SK-MEL-5 (cell line): ENCODE measurements around the gene SPSB3. TPM values are rescaled to one million over a fixed set of nuclear protein-coding genes. Genes with fewer than 3 reads are reported as not detected.

Source experiments
- DNase-seq: peaks from one replicate; pipeline ENCODE4 v3.0.0-alpha.2; 2016; ENCODE audit warnings: low read depth, low spot score
- in situ Hi-C: cut with HindIII; loops from 2 replicates; pipeline ENCODE4 v1.10.0; 2016; ENCODE audit warnings: low sequenced_read_pairs, high pct_unique_total_duplicates, low pct_unique_long_range_greater_than_20kb
- total RNA-seq: library from RNA; depleted of rRNA; stranded (reverse); fragments of >200 nt; shearing (Covaris generic); gene quantifications from 2 replicates; pipeline ENCODE4 v1.2.3, GENCODE V29; 2014

SPSB3 gene
- total RNA-seq, 1 experiment from 2014 or later, result 13.1 TPM

DNA sequence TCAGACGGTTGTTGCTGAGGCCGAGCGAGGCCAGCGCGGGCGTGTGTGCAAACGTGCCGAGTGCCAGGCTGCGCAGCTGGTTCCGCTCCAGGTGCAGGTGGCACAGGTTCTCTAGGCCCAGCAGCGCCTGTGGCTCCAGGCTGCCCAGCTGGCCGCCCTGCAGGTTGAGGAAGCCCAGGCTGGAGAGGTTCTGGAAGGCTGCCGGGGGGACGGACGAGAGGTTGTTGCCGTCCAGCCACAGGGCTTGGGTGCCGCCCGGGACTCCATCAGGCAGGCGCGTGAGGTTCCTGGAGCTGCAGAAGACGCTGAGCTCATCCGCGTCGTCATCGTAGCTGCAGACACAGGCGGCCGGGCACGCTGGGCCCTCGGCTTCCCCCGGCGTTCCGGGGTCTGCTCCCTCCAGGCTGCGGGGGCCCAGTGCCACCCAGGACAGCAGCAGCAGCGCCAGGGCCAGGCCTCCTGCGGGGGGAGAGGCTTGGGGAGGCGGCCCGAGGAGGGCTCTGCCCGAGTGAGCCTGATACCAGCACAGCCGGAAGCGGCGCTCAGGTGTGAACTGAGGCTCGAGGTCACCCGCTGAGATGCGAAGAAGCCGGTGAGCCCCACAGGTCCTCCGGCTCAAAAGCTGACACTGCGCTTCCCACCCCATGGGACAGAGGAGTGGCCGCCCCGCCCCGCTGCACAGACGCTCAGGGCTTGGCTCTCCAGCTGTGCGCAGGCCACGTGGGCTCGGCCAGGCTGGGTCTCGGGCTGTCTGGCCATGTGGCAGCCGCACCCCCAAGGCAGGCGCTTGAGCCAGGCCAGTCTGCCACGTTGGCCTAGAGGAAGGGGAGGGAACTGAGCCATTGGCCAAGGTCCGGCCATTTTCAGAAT, 9.8 kb upstream of the SPSB3 start:
- in situ Hi-C loops, result no loop called here
- DNase-seq, result no peak

DNA sequence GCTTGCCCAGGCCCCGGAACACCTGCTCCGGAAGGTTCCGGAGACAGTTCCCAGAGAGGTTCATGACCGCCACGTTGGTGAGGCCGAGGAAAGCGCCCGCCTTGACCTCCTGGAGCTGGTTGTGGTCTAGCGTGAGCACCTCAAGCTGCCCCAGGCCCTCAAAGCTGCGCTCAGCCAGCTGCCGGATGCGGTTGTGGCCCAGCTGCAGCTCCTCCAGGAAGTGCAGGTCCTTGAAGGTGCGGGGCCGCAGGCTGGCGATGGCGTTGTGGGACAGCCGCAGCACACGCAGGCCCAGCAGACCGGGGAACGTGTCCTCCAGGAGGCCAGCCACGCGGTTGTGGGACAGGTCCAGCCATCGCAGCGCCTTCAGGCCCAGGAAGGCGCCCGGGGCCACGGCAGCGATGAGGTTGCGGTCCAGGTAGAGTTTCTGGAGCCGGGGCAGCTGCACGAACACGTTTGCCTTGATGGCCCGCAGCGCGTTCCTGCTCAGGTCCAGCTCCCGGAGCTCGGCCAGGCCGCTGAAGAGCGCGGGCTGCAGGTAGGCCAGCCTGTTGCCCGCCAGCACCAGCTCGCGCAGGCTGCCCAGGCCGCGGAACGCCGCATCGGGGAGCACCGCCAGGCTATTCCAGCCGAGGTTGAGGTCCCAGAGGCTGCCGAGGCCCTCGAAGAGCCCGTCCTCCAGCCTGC, 9.0 kb upstream of the SPSB3 start:
- in situ Hi-C loops, result no loop called here
- DNase-seq, result no peak

DNA sequence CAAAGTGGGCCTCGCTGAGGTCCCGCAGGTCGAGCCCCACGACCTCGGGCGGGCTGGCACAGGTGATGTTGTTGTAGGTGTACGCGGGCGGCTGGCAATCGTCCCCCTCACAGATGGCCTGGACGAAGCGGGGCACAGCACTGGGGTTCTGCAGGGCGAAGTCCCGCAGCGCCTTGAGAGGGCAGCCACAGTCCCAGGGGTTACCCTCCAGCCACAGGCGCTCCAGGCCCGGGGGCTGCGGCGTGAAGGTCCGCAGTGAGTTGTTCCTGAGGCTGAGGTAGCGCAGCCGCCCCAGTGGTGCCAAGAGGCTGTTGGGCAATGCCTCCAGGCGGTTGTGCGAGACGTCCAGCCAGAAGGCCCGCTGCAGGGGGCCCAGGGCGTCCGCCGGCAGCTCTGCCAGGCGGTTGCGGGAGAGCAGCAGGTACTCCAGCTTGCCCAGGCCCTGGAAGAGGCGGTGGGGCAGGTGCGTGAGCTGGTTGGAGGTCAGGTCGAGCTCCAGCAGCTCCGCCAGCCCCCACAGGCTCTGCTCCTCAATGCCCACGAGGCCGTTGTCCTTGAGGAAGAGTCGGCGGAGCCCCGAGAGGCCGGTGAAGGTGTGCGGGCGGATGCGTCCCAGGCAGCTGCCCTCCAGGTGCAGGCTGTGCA, 8.4 kb upstream of the SPSB3 start:
- in situ Hi-C loops, result no loop called here
- no peak for DNase-seq

DNA sequence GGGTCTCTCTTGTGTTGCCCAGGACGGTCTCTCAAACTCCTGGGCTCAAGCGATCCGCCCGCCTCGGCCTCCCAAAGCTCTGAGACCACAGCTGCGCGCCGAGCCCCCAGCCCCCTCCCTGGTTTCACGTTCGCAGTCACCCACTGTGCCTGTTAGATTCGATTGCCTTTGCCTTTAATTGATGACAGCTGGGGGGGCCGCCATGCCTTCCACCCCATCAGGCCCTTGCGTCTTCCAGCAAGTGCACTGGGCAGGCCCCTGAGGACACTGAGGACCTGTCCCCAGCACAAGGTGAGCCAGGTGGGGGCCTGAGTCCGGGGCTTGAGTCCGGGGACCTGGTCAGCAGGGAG, 7.9 kb upstream of the SPSB3 start:
- in situ Hi-C loops, result no loop called here
- DNase-seq, result no peak

DNA sequence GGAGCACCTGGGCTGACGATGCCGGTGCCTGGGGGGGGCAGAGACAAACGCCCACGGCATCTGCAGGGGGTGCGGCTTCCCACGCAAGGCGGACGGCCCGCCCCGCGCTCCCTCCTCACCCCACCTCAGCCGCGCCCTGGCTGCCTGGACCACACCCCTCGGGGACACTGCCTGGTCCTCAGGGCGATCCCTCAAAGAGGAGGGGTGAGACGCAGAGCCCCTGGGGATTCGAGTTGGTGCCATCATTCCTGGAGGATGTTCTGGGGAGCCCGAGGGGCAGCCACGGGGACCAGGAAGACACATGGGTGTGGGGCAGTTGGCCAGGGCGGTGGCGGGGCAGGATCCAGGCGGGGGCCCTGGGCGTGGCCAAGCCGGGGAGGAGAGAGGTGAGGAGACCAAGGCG, 7.3 kb upstream of the SPSB3 start:
- DNase-seq, result no peak
- in situ Hi-C loops, result no loop called here

DNA sequence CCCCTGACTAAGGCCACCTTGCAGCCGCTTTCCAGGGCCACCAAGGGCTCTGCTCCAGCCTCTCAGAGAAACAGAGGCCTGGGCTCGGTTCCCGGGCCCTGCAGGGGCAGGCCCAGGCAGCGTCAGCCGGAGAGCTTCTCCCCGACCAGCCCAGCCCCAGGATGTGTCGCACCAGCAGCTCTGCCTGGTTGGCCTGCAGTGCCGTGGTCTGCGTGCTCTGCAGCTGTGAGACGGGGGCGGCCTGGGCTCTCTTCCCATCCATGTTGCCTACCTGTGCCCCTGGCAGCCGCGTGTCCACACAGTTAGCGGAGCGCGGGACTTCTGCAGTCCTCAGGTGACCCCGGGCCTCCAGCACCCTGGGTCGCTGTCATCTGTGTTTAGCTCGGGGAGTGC, 6.3 kb upstream of the SPSB3 start:
- in situ Hi-C loops, result no loop called here
- DNase-seq, result no peak

DNA sequence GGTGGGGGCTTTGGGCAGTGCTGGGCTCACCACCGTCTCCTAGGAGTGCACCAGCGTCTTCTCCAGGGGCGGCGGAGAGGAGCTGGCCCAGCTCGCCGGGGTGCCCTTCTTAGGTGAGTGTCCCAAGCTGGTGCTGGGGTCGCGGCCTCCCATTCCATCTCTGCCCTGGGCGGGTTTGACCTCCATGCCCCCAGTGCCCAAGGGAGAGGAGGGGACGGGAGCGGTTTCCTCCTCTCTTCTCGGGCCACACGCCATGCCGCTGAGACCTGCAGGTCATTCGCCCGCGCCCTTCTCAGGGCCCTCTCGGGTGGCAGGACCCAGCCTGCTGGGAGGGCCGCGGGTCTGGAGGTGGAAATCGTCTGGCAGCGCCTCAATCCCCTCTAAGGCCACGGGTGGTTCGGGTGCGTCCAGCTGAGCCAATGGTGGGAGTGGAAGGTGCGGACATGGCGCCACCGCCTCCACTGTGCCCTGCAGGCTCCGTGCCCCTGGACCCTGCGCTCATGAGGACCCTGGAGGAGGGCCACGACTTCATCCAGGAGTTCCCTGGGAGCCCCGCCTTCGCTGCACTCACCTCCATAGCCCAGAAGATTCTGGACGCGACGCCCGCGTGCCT, 5.8 kb upstream of the SPSB3 start:
- DNase-seq, result no peak
- in situ Hi-C loops, result no loop called here

DNA sequence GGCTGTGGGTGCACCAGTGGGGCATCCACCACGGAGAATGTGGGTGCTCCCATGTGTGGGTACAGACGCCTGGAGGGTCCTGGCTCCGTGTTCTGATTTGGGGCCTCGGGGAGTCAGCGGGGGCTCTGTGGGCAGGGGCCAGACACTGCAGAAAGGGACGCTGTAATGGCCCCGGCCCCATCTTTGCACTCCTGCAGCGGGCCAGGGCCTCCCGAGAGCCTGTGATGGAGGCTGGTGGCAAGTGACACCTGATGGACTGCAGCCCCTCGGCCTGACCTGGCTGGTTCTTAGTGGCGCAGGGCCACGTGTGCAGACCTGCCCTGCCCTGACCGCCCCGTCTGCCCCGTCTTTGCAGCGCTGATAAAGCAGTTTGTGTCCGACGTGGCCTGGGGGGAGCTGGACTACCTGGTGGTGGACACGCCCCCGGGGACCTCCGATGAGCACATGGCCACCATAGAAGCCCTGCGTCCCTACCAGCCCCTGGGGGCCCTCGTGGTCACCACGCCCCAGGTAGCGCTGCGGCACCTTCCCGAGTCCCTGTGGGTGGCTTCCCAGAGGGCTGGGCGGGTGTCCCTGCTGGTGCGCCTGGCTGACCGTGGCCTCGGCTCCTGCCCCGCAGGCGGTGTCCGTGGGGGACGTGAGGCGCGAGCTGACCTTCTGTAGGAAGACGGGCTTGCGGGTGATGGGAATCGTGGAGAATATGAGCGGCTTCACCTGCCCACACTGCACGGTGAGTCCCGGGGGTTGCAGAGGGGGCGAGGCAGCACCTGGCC, 5.1 kb upstream of the SPSB3 start:
- in situ Hi-C loops, result no loop called here
- DNase-seq, result no peak

DNA sequence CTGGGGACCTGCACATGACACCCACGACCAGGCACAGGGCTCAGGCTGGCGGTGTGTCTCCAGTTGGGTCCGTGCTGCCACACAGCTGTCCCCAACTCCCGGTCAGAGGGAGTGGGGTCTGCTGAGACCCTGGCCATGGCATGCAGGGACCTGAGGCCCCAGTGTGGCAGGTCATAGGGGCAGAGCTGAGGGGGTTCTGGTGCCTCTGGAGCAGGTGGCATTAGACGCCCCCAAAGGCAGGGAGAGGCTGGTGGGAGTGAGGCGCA, 4.6 kb upstream of the SPSB3 start:
- in situ Hi-C loops, result no loop called here

DNA sequence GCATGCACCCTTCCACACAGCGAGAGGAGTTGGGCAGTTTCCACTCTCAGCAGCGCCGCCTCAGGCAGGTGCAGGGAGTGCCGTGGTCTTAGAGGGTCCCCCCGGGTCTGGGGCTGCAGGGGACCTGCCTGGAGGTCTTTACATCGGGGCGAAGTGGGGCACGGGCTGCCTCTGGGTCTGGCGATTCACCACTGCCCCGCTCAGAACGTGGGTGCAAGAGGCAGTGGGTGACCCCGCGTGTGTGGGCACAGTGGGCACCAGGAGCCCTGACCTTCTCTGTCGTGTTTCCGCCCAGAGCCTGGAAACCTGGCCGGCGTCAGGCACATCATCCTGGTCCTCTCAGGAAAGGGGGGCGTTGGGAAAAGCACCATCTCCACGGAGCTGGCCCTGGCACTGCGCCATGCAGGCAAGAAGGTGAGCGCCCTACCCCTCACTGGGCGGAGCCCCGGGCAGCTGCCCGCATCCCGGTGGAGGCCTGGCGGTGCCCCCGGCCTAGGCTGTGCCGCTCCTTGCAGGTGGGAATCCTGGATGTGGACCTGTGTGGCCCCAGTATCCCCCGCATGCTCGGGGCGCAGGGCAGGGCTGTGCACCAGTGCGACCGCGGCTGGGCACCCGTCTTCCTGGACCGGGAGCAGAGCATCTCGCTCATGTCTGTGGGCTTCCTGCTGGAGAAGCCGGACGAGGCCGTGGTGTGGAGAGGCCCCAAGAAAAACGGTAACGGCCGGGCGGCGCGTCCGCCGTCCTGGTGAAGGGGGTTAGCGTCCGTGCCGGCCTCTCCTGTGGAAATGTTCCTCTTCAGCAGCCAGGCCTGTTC, 4.1 kb upstream of the SPSB3 start:
- DNase-seq, result no peak
- in situ Hi-C loops, result no loop called here

More for the DNA sequence above, 4.6 kb upstream of the SPSB3 start:
- no peak for DNase-seq

DNA sequence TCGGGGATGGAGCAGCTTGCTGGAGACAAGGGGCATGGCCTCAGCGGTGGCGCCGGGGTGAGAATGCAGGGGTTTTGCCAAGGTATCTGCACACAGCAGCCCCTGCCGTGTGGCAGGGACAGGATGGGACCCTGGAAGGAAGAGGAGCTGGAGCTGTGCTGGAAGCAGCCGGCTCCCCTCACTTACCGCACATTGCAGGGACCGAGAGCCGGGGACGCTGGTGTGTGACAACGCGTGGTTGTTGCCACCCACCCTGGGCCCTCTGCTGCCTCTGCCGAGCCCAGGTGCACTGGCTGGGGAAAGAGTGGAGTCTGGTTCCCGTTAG, 3.4 kb upstream of the SPSB3 start:
- in situ Hi-C loops, result no loop called here
- DNase-seq, result no peak

DNA sequence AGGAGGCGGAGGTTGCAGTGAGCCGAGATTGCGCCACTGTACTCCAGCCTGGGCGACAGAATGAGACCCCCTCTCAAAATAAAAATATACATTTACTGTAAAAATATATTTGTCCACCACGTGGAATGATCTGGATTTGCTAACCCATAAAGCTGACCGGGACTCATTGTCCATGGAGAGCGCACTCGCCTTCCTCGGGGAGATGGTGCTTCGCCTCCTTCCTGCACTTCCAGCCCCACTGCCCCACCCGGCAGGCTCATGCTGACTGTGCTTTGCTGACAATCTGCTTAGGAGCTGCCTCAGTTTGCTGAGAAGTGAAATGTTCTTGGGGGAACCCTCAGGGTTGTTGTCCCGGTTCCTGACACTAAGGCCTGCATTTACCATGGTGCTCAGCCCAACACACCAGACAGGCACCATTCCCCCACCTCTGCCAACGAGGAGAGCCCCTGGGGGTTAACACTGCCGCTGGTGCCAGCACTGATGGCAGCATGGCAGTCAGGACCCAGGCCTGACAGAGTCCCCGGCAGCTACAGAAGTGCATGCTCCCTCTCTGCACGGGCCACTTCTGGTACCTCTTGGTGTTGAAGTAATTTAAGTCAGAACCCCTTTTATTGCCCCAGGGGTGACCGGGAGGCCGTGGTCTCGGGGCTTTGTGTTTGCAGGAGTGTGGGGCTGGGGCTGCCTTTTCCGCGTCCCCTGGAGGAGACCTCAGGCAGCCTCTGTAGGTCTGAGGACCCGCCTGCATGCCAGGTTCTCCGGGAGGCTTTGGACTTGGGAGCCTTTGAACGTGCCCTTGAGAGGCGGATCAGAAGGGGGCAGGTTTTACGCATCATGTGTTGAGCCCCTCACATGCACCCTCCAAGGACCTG, 2.8 kb upstream of the SPSB3 start:
- no peak for DNase-seq
- in situ Hi-C loops, result no loop called here

DNA sequence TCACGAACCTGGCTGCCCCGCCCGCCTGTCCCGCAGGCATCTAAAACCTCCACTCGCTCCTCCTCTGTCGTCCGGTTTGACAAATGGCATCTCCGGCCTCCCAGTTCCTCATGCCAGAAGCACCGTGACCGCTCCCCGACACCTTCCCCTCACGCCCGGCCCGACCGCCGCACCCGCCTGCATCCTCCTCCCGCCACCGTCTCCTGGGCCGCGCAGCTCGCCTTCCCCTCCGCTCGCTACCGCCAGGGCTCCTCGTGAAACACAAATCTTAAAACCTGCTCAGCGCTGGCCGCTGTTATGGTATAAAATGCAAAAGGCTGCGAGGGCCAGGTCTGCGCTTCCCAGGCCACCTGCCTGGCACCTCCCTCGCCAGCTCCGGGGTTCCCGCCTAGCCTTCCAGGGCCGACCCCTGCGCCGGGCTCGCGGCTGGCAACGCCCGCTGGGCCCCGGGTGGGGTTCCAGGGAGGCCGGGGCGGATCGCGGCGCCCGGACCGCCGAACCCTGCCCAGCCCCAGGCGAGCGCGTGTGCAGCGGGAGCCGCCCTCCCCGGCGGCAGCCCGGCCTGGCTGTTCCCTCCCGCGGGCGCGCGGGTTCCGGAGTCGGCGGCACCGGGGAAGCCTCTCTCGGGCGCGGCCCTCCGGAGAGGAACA, 488 bp downstream of the SPSB3 start:
- DNase-seq, result no peak
- in situ Hi-C loops, result no loop called here

DNA sequence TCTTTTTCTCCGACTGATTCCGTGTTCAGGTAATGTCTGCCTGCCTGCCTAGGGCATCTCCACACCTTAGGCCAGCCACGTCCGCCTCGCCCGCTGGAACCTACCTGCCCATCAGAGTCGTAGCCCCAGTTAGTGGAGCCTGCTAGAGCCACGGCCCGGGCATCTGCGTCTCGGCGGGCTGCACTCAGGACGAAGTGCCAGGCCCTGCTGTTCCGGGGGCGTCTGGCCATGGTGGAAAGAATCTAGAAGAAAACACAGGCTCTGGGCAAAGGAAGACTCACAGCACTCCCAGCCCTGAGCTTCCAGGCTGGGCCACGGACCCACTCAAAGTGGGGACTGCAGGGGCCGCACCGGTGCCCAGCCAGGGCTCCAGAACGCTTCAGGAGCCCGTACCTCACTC, 1.1 kb downstream of the SPSB3 start:
- in situ Hi-C loops, result no loop called here
- DNase-seq, result no peak

DNA sequence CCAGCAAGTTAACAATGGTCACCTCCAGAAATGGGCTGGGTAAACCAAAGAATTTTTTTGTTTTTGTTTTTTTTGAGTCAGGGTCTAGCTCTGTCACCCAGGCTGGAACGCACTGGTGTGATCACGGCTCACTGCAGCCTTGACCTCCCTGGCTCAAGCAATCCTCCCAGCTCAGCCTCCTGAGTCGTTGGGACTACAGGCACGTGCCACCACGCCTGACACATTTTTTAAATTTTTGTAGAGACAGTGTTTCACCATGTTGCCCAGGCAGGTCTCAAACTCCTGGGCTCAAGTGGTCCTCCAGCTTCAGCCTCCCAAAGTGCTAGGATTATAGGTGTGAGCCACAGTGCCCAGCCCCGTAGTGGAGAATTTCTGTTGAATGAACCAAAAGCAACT, 1.7 kb downstream of the SPSB3 start:
- in situ Hi-C loops, result no loop called here

More for the DNA sequence above, 1.7 kb downstream of the SPSB3 start:
- DNase-seq, result no peak
